ENCODE results near the gene TUBGCP5.
"Not testable (repeated sequence)": the region's sequence is repeated elsewhere in the genome, so short reads cannot be mapped to it uniquely, and the experiment has no call there.

TUBGCP5 gene

DNA sequence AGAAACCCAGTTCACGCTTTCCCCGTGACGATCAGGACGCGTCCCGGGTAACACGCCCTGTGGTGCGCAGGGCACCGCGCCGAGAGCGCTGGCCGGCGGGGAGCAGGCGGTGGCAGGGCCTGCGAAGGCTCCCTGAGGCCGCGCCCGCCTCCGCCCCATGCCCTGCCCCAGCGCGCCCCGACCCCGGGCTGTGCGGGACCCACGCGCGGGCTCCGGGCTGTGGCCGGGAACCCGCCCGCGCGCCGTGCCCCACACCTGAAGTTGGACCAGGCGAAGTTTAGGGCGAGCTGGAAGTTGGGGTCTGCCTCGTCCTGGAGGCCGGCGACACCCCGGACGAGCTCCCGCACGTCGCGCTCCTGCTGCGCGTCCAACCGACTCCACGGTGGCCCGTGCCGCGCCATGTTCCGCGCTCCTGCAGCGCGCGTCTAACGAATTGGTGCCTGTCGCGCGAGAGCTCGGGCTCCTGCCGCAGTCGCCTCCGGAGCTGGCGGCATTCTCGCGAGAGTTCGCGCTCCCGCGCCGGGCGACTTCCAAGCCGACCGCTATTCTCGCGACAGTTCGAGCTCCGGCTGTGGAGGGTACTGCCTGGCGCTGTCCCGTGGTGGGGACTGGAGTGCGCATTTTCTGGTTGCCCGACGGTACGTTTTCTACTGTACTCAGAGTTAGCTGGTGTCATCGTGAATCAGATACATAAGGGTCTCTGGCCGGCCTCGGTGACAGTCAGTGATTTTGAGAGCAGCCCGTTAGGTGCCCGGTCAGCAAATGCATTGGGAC is at the start of gene TUBGCP5:
TUBGCP5 (minus strand) TSS at position 427 of the 774 bp plus-strand sequence; CDS start at position 401, 26 bp downstream.
- peak; percentile 83 for DNase-seq

DNA sequence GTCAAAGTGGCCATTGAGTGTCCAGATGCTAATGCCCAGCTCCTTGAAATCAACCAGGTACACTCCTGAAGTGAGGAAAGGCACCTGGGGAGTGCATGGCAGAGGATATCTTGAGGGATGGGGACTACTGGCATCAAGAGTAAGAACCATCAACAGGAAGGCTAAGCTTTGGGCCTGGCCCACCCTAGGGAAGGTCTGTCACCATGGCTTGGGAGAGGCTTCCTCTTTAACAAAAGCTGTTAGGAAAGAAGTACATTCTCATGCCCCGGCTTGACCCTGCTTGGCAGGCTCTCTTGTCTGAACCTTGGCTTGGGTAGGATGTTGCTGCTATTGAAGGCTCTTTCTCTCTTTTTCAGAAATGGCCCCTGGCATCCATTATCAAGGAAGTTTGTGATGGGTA is 43.7 kb upstream of the TUBGCP5 start:
- DNase-seq, result no peak

- DNase-seq, result not testable (repeated sequence)
These were observed 42.8 kb upstream of the TUBGCP5 start for GRCh38 chr15:23081996-23082737.

DNA sequence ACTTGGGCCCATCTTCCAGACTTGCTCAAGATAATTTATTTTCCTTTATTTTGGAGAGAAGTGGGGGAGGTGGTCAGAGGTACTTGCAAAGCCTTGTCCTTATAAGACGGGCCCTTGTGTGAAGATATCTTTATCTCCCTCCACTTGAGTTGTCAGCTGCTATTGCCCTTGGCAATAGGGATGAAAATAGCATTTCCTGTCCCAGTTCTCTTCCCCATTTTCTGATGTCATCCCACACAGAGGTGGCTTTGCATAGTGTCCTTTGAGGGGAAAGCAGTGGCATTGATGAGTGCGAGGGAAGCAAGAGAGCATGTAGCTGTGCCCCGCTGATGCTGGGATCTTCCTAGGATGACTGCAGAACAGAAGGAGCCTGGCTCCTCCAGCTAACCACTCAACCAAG is 41.9 kb upstream of the TUBGCP5 start:
- no peak for DNase-seq

DNA sequence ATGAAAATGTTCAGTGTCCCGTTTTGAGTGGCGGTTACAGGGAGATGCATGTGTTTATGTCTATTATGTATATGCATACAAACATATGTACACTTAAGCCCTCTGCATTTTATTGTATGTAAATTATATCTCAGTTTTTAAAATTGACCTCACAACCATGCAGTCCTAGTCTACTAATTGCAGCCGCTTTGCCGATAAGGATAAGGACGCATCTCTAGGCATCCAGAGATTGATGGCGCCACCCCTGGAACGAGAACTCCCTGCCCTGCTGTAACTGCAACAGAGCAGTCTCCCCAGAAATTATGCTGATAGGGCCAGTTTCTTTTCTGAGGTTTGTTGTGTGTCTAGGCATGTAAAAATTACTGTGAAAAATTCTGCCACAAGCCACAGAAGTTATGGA is 40.4 kb upstream of the TUBGCP5 start:
- no peak for DNase-seq

GRCh38 chr15:23075927-23076326 is 36.6 kb upstream of the TUBGCP5 start:
- DNase-seq, result no peak

- no peak for DNase-seq
These were observed 35.3 kb upstream of the TUBGCP5 start for GRCh38 chr15:23074684-23075083.

DNA sequence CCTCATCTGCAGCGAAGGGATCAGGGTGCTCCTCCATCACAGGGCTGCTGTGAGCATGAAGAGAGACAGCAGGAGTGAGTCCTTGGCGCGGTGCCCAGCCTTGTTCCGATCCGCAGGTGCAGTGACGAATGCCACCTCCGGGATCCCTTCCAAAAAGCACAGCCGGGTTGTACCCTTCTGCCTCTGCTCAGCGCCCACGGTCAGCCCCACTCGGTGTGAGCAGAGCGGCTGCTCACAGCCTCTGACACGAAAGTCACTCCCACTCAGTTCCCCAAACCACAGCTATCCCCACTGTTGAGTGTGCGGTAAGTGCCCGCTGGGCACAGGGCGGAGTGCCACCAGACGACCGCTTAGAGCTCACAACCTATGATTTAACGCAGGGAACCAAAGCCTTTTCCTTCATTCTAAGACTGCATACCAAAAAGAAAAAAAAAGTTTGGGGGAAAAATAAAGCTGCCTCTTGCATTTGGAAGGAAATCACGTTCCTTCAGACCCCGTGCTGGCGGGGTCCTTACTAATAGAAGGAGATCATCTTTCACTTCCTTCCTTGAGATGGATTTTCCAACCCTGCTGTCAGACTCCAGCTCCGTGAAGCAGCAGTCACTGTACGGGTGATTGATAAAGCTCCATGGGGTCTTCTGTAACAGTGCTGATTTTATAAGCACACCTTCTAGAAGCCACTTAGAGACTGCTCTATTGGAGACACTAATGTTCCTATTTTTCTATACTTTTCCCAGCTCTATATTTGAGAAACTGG is 34.7 kb upstream of the TUBGCP5 start:
- peak; percentile 62 for DNase-seq

- no peak for DNase-seq
These were observed 33.3 kb upstream of the TUBGCP5 start for GRCh38 chr15:23072633-23073032.

DNA sequence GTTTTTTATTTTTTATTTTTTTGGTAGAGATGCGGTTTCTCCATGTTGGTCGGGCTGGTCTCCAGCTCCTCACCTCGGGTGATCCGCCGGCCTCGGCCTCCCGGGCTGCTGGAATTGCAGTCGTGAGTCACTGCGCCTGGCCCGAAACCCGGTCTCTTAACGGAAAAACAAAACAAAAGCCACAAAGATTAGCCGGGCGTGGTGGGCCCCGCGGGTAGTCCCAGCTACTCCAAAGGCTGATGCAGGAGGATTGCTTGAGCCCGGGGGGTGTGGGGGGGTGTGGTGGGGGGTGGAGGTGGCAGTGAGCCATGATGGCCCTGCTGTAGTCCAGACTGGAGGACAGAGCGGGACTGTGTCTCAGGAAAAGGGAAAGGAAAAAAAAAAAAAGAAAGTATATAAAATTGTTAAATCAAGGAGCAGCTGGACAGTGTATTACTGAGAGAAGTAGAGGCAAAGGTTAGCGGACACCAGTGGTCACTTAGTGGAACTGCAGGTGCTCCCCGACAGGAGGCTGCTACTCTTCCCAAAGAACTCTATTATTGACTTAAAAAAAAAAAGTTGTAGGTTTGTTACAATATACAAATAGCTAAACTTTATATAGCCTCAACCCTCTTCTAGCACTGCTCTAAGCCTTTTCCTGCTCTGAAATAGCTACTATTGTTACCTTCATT is 30.3 kb upstream of the TUBGCP5 start:
- DNase-seq, result no peak

- no peak for DNase-seq
These were observed 28.0 kb upstream of the TUBGCP5 start for GRCh38 chr15:23067416-23067815.

- no peak for DNase-seq
These were observed 26.5 kb upstream of the TUBGCP5 start for GRCh38 chr15:23065836-23066235.

DNA sequence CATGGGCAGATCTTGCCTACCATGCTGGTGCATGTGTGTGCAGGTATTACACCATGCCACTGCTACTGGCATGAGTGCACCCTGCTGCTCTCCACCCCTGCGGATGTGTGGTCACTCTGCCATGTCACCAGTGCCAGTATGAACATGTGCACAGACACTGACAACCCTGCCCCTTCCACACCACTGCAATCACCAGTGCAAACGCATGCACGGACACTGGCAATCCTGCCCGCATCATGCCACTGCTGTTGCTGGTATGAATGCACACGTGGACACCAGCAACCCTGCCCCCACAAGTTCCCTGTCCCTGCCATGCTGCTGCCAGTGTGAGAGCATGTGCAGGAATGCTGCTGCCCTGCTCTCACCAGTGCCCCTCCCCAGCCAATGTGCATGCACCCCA is 24.8 kb upstream of the TUBGCP5 start:
- DNase-seq, result no peak

- DNase-seq, result no peak
These were observed 18.3 kb upstream of the TUBGCP5 start for GRCh38 chr15:23057707-23058106.

- DNase-seq, result no peak
These were observed 15.9 kb upstream of the TUBGCP5 start for GRCh38 chr15:23055316-23055715.

- DNase-seq, result no peak
These were observed 13.2 kb upstream of the TUBGCP5 start for GRCh38 chr15:23052522-23052921.

GRCh38 chr15:23050708-23051107 is 11.3 kb upstream of the TUBGCP5 start:
- DNase-seq, result no peak

DNA sequence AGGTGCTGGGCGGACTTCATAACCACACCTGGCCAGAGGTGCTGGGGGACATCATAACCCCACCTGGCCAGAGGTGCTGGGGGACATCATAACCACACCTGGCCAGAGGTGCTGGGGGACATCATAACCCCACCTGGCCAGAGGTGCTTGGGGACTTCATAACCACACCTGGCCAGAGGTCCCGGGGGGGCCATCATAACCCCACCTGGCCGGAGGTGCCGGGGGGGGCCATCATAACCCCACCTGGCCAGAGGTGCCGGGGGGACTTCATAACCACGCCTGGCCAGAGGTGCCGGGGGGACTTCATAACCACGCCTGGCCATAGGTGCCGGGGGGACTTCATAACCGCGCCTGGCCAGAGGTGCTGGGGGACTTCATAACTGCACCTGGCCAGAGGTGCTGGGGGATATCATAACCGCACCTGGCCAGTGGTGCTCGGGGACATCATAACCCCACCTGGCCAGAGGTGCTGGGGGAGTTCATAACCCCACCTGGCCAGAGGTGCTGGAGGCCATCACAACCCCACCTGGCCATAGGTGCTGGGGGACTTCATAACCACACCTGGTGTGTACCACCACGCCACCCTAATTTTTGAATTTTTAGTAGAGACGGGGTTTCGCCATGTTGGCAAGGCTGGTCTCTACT is 10.7 kb upstream of the TUBGCP5 start:
- no peak for DNase-seq

DNA sequence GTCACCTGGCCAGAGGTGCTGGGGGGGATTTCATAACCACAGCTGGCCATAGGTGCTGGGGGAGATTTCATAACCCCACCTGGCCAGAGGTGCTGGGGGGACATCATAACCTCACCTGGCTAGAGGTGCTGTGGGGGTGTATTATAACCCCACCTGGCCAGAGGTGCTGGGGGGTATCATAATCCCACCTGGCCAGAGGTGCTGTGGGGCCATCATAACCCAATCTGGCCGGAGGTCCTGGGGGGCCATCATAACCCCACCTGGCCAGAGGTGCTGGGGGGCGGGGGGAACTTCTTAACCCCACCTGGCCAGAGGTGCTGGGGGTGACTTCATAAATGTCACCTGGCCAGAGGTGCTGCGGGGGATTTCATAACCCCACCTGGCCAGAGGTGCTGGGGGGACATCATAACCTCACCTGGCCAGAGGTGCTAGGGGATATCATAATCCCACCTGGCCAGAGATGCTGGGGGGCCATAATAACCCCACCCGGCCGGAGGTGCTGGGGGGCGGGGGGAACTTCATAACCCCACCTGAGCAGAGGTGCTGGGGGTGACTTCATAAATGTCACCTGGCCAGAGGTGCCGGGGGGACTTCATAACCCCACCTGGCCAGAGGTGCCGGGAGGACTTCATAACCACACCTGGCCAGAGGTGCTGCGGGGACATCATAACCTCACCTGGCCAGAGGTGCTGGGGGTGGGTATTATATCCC is 9.4 kb upstream of the TUBGCP5 start:
- DNase-seq, result not testable (repeated sequence)

GRCh38 chr15:23043987-23044386 is 4.6 kb upstream of the TUBGCP5 start:
- not testable (repeated sequence) for DNase-seq

GRCh38 chr15:23043535-23043934 is 4.2 kb upstream of the TUBGCP5 start:
- DNase-seq, result not testable (repeated sequence)

DNA sequence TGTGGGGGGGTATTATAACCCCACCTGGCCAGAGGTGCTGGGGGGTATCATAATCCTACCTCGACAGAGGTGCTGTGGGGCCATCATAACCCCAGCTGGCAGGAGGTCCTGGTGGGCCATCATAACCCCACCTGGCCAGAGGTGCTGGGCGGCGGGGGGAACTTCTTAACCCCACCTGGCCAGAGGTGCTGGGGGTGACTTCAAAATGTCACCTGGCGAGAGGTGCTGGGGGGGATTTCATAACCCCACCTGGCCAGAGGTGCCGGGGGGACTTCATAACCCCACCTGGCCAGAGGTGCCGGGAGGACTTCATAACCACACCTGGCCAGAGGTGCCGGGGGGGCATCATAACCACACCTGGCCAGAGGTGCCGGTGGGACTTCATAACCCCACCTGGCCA is 2.4 kb upstream of the TUBGCP5 start:
- not testable (repeated sequence) for DNase-seq
